ENCODE data around the gene OR14C36.
"Not testable (repeated sequence)": the region's sequence is repeated elsewhere in the genome, so short reads cannot be mapped to it uniquely, and the experiment has no call there.

Gene OR14C36, protein sequence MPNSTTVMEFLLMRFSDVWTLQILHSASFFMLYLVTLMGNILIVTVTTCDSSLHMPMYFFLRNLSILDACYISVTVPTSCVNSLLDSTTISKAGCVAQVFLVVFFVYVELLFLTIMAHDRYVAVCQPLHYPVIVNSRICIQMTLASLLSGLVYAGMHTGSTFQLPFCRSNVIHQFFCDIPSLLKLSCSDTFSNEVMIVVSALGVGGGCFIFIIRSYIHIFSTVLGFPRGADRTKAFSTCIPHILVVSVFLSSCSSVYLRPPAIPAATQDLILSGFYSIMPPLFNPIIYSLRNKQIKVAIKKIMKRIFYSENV

DNA sequence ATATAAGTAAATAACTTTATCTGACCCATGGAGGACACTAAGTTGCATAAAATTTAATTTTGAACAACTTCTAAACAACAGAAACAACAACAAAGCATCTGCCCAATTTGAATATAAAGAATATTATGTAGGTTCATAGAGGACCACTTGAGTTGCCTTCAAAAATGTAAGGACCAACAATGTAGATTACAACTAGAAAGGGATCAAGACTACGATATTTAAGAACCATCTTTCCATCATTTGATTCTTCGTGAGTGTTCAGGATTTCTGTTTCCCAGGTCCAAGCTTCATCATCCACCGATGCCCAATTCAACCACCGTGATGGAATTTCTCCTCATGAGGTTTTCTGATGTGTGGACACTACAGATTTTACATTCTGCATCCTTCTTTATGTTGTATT lies at the start of gene OR14C36:
OR14C36 (plus strand) TSS at position 301 of the 400 bp plus-strand sequence; CDS start at position 301, 0 bp downstream.
- DNase-seq: no peak

DNA sequence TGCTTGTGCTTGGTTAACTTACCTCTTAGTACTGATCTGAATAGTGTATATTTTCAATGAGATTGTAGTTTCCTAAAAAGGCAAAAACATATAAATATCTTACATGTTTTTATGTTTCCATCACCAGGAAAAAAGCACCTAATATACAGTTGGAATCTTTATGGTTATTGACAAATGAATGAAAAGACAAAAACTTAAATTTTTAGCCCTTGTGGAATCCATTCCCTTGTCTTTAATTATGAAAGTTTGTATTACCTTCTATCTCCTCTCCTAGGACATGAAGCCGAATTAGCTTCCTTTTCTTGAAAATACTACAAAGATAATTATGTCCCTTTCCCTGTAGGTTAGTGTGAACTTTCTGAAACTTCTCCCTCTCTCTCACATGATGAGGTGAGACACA lies 45.3 kb upstream of the OR14C36 start, which contains the start of gene OR2T12:
OR2T12 (minus strand) TSS at position 101 of the 400 bp plus-strand sequence. CDS start 7,846 bp downstream, outside the sequence.
- DNase-seq: no peak

DNA sequence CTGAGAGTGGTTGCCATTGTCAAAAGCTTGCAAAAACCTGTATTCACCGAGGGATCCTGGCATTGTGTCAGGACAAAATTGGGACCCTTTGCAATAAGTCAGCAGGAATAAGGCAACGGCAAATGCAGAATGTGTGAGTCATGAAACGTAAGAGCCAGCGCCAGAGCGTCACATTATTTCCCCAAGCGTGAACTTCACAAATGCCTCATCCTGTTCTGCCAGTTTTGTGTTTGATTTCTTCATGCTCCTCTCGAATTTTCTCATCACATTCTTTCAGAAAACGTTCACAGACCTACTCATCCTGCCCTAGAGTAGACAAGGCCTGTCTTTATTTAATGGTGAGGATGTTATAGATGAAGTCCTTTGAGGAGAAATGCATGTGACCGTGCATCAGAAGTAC lies 42.9 kb upstream of the OR14C36 start:
- not testable (repeated sequence) for DNase-seq

DNA sequence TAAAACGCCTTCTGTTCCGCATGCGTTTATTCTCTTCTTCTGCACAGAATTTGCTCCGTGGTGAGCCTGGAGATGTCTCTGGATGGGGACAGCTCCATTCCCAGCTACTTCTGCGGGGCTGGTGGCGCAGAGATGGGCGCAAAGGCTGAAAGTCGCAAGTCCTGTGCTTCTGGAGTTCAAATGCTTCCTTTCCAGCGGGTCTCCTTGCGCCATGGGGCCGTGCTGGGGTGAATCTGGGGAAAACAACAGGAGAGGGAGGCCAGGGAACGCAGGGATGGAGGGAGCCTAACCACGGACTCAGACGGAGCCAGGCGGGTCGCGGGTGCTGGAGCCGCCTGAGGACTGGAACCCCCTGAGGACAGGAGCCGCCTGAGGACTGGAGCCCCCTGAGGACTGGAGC lies 42.5 kb upstream of the OR14C36 start:
- no peak for DNase-seq

DNA sequence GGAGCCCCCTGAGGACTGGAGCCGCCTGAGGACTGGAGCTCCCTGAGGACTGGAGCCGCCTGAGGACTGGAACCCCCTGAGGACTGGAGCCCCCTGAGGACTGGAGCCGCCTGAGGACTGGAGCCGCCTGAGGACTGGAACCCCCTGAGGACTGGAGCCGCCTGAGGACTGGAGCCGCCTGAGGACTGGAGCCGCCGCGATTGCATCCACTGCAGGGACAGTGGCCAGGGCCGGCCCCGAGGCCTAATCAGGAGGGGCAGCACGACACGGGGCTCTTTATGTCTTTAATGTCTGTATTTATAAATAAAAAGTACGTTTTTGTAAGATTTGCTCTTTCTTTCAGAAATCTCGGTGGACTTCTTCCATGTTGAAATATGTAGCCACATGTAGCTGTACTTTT lies 41.8 kb upstream of the OR14C36 start:
- DNase-seq: not testable (repeated sequence)

DNA sequence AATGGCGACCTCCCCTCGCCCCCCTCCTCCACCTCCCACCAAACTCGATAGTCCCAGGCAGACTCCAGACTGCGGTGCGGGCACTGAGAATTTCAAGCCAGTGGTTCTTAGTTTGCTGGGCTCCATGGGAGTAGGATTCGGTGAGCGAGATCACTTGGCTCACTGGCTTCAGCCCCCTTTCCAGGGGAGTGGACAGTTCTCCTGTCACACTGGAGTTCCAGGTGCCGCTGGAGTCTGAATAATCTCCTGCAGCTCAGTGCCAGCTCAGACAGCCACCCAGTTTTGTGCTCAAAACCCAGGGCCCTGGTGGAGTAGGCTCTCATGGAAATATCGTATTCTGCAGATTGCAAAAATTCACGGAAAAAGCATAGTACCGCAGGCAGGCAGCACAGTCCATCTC lies 31.8 kb upstream of the OR14C36 start:
- no peak for DNase-seq

DNA sequence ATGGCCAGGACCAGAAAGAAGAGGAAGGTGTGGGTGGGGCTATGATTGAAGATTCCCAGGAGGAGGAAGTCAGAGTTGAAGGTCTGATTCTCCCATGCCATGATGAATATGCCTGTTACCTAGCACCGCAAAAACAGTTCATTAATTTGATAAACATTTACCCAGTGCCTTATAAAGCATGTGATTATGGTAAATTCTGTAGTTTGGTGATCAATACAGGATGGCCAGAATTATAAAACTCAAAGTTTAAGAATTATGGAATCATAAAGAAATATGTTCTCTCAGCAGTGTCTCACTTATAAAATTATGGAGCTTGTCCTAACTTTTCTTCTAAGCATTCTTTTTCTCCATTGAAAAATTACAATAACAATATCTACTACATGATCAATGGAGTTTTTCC lies 24.1 kb upstream of the OR14C36 start, which contains the start of gene OR2M7:
OR2M7 (minus strand) TSS at position 101 of the 400 bp plus-strand sequence; CDS start at position 101, 0 bp downstream.
- DNase-seq: no peak

DNA sequence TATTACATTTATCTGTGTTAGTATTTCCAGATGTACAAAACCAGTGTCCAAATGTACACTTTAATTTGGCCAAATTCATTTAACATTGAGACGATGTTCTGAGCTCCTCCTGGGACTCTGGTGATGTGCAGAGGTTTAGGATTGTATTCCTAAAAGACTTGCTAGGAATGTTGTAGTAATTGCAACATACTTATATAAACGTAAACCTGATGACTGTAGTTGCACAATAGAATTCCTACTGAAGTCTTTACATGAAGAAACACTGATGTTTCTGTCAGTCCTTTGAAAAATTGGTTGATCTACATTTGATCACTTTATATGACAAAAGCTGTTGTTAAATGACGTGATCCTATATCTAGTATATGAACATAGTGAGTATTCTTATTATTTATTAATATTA lies 5.1 kb upstream of the OR14C36 start:
- no peak for DNase-seq

DNA sequence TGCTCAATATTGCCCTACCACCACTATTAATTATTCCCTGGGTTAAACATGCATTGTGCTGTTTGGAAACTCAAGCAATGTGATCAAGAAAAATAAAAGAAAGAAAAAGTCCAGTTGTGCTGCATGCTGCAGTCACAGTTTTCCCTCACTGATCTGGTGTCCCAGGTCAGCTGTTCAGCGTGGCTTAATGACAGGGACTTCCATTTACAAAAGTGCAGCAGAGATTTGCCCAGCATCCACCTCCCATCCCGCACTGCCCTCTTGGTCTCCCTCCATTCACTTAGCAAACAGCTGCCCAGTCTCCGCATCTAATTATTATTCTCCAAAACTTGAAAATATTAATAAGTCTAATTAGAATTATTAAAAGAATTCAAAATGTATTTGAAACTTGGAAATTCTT lies 10.8 kb downstream of the OR14C36 start:
- no peak for DNase-seq

DNA sequence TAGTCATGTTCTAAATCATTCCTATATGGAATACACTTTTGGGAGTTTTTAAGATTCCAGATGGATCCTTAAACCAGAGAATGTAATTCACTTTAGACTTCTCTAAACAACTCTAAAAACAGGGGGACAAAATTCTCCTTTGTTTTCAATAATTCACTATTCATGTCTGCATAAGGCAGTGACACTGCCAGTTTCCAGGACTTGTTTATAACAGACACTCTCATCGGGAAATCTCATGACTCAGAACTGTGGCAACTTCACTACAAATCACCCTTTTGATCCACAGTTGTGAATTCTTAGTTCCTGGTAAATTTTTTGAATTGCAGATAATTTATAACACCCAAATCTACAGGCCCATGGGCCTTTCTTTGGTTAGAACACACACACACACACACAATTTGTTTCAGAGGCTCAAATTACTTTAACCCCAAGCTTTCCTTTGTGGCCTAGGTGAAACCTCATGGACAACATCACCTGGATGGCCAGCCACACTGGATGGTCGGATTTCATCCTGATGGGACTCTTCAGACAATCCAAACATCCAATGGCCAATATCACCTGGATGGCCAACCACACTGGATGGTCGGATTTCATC lies 12.6 kb downstream of the OR14C36 start, which contains the start of gene OR2T4:
OR2T4 (plus strand) TSS at position 545 of the 595 bp plus-strand sequence; CDS start at position 545, 0 bp downstream.
- no peak for DNase-seq

DNA sequence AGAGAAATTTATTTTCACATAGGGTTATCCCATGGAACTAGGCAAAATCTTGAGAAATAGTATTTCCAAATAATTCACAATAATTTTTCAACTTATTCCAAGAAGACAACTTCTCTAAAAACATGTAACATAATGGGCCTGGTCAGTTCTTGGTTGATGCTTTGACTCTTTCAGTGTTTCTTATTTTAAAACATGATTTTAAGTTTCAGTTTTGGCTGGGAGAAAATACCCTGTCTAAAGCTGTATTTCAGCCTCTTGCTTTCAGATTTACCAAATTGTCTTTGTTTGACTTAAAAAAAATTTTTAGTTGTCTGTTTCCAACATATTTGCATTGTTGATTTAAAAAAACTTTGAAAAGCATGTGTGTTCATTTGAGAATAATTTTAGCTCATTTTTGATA lies 18.0 kb downstream of the OR14C36 start:
- no peak for DNase-seq

DNA sequence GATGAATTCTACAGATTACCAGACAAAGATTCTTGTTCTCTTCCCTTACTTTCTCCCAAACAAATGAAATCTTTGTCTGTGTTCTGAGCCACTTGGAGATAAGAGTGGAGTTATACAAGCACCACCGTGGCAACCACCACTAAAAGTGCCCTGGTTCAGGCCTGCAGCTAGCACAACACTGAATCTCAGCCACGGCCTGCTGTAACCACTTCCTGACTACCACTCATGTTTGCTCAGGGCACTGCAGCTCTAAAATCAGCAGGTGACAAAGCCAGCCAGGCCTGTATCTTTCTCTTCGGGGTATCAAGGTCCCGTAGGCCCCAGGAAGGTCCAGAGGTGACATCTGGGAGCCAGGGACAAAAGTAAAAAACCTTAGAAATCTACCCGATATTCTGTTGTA lies 23.8 kb downstream of the OR14C36 start:
- DNase-seq: no peak

DNA sequence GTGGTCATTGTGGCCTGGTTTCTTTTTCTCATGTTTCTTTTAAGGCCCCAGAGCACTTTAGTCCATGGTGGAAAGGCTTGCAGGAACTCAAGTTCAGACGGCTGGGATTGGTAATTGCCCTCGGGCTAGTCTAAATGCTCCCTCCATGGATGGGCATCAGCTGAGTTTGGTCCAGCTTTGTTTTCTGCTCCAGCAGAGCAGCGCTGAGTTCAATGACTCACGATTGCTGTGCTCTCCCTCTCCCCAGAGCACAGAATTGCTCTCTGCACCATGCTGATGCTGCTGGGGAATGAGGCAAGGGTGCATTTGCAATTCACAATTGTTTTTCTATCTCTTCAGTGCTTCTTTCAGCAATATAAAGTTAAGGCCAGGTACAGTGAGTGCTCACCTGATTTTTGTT lies 25.2 kb downstream of the OR14C36 start:
- no peak for DNase-seq

DNA sequence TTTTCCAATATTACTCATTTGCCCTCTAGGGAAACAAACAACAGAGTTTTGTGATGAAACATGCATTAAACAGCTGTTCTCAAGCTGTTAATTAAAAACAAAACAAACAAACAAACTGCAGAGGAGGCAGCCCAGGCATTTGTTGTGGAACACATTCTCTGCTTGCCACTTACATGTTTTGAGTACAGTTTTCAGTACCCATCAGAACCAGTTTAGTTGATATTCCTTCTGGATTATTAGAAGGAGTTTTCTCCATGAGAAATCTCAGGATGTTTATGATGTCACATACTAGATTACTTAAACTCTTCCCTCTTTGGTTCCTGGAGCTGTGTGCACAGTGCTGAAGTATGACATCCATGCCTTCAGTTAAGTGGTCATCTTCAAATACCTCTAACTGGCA lies 26.9 kb downstream of the OR14C36 start, which contains the start of gene OR2T6:
OR2T6 (plus strand) TSS at position 301 of the 400 bp plus-strand sequence. CDS start 11,863 bp downstream, outside the sequence.
- no peak for DNase-seq

DNA sequence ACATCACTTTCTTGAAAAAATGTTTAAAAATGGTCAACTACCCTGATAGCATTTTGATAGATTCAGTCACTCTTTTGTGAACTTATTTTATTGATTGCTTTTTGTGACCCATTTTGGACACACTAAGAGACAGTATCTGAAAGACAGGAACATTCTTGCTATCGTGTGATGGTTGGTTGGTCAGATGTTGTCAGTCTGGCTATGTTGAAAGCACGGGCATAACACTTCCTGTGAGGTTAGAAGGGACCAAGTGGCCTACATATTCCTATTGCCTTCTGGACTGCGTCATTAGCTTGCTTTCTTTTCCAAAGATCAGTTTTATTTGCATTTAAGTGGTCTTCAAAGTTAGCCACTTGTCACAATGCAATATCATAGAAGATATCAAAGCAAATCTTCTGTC lies 28.3 kb downstream of the OR14C36 start:
- no peak for DNase-seq

DNA sequence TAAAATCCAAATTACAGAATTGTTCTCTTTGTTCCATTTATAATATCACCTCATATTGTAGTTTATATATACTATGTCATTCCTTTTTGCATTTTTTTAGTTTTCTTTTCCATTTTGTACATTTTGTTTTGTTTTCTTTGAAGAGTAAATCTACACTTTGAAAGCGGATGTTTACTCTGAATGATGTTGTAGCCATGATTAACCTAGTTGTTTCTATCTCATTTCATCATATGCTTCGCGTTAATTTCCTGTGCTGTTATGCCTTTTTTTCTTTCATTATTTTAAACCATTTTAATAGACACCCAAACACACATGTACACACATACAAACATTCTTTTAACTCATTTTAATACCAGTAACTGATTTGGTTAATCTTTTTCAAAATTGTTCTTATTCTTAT lies 32.3 kb downstream of the OR14C36 start:
- DNase-seq: no peak

DNA sequence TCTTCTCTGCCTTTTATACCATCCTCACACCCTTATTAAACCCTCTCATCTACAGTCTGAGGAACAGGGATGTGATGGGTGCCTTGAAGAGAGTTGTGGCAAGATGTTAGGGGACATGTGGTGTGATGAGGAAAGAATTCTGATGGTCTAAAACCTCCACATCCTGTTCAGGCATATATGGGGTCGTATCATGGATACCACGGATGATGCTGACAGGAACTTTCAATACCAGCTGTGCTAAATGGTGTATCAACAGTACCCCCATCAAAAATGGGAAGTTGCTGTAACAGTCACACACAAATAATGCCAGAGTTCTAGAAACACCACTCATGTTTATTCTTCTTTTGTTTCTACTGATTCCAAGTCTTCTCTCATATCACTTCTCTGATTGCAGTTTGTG lies 39.9 kb downstream of the OR14C36 start:
- no peak for DNase-seq

DNA sequence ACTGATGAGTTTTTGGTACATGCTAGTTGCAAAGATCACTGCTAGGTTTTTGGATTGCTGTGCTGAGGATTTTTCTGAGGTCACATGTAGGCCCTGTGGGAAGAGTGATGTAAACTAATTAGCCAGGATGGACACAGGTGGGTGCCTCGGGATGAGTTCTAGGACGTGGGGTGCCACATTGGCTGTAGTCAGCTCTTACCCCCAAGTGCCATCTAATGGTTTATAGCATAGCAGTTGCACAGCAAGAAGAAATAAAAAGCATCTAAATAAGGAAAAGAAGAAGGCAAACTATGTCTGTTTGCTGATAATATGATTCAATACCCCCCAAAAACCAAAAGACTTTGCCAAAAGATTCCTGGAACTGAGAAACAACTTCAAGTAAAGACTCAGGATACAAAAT lies 44.5 kb downstream of the OR14C36 start:
- no peak for DNase-seq

All from EL (cell line).